Memory B cell (primary cell): ENCODE data around the gene SH3BGRL3.
"Not testable (repeated sequence)": the region's sequence is repeated elsewhere in the genome, so short reads cannot be mapped to it uniquely, and the experiment has no call there.

Experiments
- ATAC-seq: fragments of 150-1000 bp; cut with Tn5 transposase; 2 replicates; pipeline ENCODE4 v1.10.0; 2021; ENCODE audit warnings: low read depth, mild to moderate bottlenecking, moderate library complexity
- DNase-seq, 2 donors: peaks; one replicate each; pipeline ENCODE4 v3.0.0; 2022; ENCODE audit warnings: low spot score in 2 of 2
- H3K27ac Mint-ChIP-seq: one replicate; pipeline ENCODE4 v1.8.0; 2022; ENCODE audit warnings: mild to moderate bottlenecking, moderate library complexity, mixed read lengths
- H3K27me3 Mint-ChIP-seq: one replicate; pipeline ENCODE4 v1.8.0; 2022; ENCODE audit warnings: mixed read lengths
- H3K36me3 Mint-ChIP-seq: one replicate; pipeline ENCODE4 v1.8.0; 2022; ENCODE audit warnings: mild to moderate bottlenecking, mixed read lengths
- H3K4me1 Mint-ChIP-seq: one replicate; pipeline ENCODE4 v1.8.0; 2022; ENCODE audit warnings: mixed read lengths
- H3K4me3 Mint-ChIP-seq: one replicate; pipeline ENCODE4 v1.8.0; 2022; ENCODE audit warnings: mild to moderate bottlenecking, moderate library complexity, mixed read lengths
- H3K9me3 Mint-ChIP-seq: one replicate; pipeline ENCODE4 v1.8.0; 2022; ENCODE audit warnings: mixed read lengths

Gene SH3BGRL3

DNA sequence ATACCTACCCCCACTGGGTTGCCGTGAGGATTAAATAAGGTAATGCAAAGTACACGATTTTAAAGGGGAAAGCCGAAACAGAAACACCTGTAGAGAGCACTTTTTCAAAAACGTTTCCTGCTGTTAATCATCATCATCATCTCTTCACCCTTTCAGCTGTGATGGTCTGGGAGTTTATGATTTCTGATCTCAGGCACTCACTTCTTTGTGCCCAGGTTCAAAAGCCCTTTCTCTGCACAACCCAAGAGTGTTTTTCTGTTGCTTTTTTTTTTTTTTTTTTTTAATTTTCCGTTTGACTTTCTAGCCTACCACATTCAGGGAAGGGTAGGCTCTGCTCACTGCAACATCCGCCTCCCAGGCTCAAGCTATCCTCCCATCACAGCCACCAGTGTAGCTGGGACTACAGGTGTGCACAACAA is 27.5 kb downstream of the SH3BGRL3 start:
- no peak for ATAC-seq
- Mint-ChIP-seq H3K27me3 (no peaks in the 10 kb centered on the region), H3K9me3 (no peaks in the 10 kb centered on the region), H3K4me1 (peaks cover 25% of the 10 kb centered on the region), H3K36me3 (peaks cover 1% of the 10 kb centered on the region), H3K27ac (peak overlapping the region; percentile 96), H3K4me3 (peak overlapping the region; percentile 97)
- no peak for DNase-seq

DNA sequence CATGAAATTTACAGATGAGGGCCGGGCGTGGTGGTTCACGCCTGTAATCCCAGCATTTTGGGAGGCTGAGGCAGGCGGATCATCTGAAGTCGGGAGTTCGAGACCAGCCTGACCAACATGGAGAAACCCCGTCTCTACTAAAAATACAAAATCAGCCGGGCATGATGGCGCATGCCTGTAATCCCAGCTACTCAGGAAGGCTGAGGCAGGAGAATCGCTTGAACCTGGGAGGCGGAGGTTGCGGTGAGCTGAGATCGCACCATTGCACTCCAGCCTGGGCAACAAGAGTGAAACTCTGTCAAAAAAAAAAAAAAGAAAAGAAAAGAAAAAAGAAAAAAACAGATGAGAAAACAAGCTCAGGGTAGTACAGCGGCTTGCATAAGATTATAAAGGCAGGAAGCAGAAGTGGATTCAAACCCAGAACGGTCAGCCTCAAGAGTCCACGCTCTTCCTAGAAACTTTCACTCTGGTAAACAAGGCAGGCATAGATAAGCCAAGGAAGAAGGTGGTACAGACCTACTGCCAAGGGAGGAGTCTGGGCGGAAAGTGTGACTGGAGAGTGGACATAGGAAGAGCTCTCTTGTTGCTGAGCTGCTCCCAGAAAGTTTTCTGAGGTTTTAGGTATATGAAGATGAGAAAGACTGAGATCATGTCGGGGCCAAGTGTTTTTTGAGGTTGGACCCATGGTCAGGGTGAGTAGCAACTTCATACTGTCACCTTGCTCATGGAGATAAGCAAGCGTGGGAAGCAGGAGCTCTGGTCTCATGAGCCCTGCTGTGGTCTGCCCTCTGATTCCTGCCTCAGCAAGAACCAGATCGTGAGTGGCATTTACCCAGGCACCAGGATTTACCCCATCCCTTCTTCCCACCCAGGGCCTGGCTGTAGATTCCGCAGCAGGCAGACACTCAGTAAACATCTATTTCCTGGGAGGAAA is 28.3 kb downstream of the SH3BGRL3 start:
- peak overlapping the region; percentile 96 for H3K27ac Mint-ChIP-seq
- ATAC-seq, H3K9me3 Mint-ChIP-seq, H3K4me3 Mint-ChIP-seq, H3K27me3 Mint-ChIP-seq, DNase-seq, H3K36me3 Mint-ChIP-seq: not testable (repeated sequence)
- peaks cover 29% of the 10 kb centered on the region for H3K4me1 Mint-ChIP-seq

DNA sequence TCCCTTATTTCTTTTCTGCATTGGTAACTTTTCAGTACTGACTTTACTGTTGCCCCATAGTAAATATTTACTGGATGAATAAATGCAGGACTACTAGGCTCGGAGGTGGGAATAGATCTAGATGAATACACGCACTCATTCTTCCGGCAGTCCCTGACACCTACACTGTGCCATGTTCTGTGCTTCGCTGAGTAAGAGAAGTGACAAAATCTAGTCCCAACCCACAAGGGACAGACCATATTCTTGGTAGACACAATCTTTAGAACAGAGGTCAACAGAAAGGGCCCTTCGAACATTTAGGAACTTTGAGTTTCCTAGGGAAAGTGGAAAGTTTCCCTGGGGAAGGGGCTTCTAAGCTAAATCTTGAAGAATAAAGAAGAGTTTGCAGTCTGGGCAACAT is 34.6 kb downstream of the SH3BGRL3 start:
- Mint-ChIP-seq H3K27me3 (no peaks in the 10 kb centered on the region), H3K27ac (peak overlapping the region; percentile 81), H3K9me3 (peaks cover 3% of the 10 kb centered on the region), H3K36me3 (peaks cover 15% of the 10 kb centered on the region), H3K4me1 (peaks cover 44% of the 10 kb centered on the region), H3K4me3 (peak overlapping the region; percentile 69)
- DNase-seq = no peak
- ATAC-seq = no peak

DNA sequence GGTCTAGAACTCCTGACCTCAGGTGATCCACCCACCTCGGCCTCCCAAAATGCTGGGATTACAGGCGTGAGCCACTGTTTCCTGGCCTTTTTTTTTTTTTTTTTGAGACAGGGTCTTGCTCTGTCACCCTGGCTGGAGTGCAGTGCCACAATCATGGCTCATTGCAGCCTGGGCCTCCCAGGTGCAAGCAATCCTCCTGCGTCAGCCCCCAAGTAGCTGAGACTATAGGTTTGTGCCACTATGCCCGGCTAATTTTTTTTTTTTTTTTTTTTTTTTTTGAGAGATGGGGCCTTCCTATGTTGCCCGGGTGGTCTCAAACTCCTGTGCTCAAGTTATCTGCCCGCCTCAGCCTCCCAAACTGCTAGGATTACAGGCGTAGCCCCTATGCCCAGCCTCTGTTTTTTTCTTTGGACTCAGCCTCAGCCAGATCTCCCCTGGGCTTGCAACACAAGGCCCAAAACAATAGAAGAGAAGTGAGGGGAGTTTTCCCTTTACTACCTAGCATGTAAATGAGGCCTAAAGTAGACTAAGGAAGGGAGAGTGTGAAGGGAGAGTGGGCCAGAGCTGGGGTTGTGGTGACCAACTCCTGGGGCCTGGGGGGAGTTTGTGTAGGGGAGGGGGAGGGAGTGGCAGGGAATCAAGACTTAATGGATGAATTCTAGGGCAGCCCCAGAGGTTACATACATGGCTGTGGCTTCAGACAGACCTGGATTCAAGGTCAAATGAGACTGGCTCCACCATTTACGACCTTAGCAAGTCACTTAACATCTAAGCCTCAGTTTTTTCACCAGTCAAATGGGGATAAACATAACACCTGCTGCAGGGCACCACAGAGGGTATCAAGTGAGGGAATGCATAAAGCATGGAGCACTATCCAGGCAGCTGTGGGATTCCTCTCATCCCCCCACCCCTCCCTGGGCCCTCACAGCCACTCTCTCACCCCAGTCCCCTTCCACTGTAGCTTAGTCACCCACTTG is 36.3 kb downstream of the SH3BGRL3 start:
- Mint-ChIP-seq H3K4me3 (peak overlapping the region; percentile 69), H3K27ac (peak overlapping the region; percentile 81), H3K36me3 (peaks cover 19% of the 10 kb centered on the region), H3K27me3 (no peaks in the 10 kb centered on the region), H3K9me3 (peaks cover 3% of the 10 kb centered on the region), H3K4me1 (peaks cover 51% of the 10 kb centered on the region)
- DNase-seq = no peak
- ATAC-seq = peak; percentile 16

DNA sequence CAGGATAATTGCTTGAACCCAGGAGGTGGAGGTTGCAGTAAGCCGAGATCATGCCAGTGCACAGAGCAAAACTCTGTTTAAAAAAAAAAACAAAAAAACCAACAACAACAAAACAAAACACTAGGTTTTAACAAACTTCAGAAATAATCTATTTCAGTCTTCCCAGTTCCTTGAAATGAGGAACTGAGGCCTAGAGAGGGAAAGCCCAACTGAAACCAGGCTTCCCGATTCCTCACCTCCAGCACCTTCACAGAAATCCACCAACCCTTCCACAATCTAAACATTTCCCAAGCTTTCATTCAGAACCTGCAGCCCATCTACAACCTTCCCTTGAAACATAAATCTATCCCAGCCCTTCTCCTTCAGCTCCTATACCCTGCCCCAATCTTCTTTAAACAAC is 37.3 kb downstream of the SH3BGRL3 start:
- H3K4me1 Mint-ChIP-seq = peaks cover 52% of the 10 kb centered on the region
- peak overlapping the region; percentile 81 for H3K27ac Mint-ChIP-seq
- peaks cover 3% of the 10 kb centered on the region for H3K9me3 Mint-ChIP-seq
- H3K27me3 Mint-ChIP-seq = no peaks in the 10 kb centered on the region
- DNase-seq (no peak), ATAC-seq (no peak)
- peak overlapping the region; percentile 96 for H3K4me3 Mint-ChIP-seq
- H3K36me3 Mint-ChIP-seq = peaks cover 23% of the 10 kb centered on the region

DNA sequence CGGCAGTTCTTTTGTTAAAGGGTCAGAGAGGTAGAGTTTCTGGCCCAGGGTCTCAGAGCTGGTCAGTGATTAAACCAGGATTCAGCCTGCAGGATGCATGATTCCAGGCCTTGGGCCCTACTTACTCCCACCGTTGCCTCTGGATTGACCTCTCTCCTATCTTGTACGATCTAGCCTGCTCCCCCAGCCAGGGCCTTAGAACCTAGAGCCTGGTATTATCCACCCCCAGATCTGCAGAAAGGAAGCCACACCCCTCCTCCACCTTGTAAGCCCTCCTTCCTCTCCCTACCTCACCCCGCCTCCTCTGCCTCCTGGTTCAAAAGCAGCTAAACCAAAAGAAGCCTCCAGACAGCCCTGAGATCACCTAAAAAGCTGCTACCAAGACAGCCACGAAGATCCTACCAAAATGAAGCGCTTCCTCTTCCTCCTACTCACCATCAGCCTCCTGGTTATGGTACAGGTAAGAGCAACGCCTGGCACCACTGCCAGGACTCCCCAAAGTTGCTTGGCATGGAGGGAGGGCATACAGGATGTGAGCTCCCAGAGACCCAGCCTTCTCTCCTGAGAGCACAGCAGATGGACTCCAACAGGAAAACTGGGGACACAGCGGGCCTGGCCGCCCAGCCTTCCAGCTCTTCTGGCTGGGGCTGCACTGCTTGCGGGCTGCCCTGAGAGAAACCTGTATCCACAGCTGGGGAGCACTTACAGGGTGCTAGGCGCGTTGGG is 37.9 kb downstream of the SH3BGRL3 start, which contains the start of gene CD52:
Gene CD52, plus strand, starts transcription at position 347 of the 726 bp plus-strand sequence. Its CDS starts 60 bp downstream, at position 407.
- H3K27me3 Mint-ChIP-seq = no peaks in the 10 kb centered on the region
- ATAC-seq (peak; percentile 66), DNase-seq (peak; percentile 30 to 60)
- peak within 1 kb of the TSS; percentile 96 for H3K4me3 Mint-ChIP-seq
- H3K27ac Mint-ChIP-seq = peak within 1 kb of the TSS; percentile 81
- peaks cover 57% of the 10 kb centered on the region for H3K4me1 Mint-ChIP-seq
- H3K36me3 Mint-ChIP-seq = peaks cover 25% of the 10 kb centered on the region
- peaks cover 3% of the 10 kb centered on the region for H3K9me3 Mint-ChIP-seq

DNA sequence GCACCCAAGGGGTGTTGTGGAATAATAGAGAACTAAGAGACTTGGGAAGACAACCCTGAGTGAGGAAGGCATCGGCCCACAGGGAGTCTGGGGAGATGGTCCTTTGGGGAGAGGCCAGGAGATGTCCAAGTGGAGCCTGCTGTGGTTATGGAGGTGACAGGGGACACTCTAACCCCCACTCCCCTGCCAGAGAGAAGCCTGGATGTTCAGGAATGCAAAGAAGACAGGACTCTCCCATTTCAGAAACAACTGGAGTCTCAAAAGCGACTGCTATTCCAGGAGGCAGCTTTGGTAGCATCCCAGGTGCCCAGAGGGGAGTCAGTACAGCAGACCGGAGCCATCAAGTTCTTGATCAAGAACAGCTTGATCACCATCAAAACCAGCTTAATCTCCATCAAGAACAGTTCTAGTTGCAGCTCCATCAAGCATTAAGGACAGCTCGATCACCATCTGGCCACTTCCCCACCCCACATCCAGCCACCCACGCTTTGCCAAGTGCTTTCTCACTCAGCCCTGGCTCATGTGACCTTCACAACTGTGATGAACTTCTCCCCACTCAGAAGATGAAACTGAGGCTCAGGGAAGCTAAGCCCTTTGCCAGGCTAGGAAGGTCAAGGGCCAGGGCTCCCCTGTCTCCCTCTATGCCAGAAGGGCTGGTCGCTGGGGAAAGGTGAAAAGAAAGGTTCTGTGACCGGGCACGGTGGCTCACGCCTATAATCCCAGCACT is 38.6 kb downstream of the SH3BGRL3 start:
- Mint-ChIP-seq H3K9me3 (peaks cover under 1% of the 10 kb centered on the region), H3K27me3 (no peaks in the 10 kb centered on the region), H3K27ac (peak overlapping the region; percentile 81), H3K36me3 (peaks cover 29% of the 10 kb centered on the region), H3K4me1 (peaks cover 57% of the 10 kb centered on the region), H3K4me3 (peak overlapping the region; percentile 96)
- ATAC-seq (no peak), DNase-seq (no peak)

DNA sequence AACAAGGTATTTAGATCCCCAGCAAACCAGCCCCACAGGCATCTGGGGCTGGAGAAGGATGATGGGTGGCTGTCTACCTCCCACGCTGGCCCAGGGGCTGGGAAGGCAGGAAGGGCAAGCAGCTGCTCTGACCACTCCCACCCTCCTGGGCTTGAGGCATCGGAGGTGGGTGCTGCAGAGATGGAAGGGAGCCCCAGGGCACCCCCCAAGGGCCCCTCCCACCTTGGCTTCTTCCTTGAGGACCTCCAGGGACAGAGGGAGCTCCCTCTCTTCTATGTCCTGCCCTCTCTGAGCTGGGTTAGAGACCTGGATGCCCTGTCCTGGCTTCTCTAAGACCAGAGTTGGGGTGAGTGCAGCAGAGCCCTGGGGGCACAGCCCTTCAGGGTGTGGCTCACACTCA is 41.0 kb downstream of the SH3BGRL3 start:
- peak; percentile 7 for ATAC-seq

DNA sequence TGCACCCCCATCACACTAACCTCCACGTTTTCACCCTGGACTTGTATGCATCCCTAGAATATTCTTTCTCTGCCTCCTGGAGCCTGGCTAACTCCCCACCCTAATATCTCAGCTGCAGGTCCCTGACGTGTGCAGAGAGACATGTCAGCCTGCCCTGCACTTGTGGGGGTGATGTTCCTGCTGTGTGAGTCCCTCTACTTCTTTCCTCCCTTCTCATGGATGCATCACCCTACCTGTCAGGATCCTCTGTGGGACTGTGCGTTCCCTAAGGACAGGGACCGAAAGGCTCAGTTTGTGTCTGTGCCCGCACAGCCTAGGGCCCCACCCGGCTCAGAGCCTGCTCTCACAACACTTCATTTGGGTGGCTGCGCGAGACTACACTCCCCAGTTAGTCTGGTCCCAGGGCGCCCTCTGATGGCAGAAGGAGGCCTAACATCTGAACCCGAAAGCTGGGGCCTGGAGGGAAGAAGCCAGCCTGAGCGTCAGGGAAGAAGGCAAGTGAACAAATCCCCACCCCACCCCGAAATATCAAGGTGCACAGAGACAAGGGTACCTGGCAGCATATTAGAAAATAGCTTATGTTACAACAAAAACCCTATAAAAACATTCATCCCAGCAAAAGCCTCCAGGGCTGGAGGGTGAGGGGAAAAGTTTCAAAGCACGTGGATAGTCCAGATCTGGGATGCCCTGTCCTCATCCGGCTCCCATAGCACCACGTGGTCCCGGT is 41.6 kb downstream of the SH3BGRL3 start:
- peak overlapping the region; percentile 32 for H3K27ac Mint-ChIP-seq
- peaks cover 35% of the 10 kb centered on the region for H3K36me3 Mint-ChIP-seq
- peaks cover 40% of the 10 kb centered on the region for H3K4me1 Mint-ChIP-seq
- ATAC-seq (peak; percentile 77), DNase-seq (peak; percentile 96 to 99)
- H3K9me3 Mint-ChIP-seq = no peaks in the 10 kb centered on the region
- H3K27me3 Mint-ChIP-seq = no peaks in the 10 kb centered on the region
- H3K4me3 Mint-ChIP-seq = peak overlapping the region; percentile 93

More for the DNA sequence above, 41.0 kb downstream of the SH3BGRL3 start:
- Mint-ChIP-seq H3K4me1 (peaks cover 45% of the 10 kb centered on the region), H3K27ac (peak overlapping the region; percentile 81), H3K36me3 (peaks cover 35% of the 10 kb centered on the region), H3K27me3 (no peaks in the 10 kb centered on the region), H3K9me3 (no peaks in the 10 kb centered on the region), H3K4me3 (peak overlapping the region; percentile 96)
- DNase-seq = no peak

DNA sequence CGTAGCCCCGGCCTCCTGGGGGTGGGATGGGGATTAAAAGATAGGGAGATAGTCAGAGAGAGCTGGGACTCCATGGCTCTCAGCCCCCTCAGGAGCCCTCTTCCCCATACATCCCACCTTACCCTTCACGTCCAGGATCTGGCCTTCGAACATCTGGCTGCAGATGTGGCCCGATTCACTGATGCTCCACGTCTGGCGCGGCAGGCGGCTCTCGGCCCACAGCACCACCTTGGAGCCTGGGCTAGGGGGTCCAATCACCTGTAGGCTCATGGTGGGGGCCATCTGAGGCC is 42.1 kb downstream of the SH3BGRL3 start:
- no peaks in the 10 kb centered on the region for H3K9me3 Mint-ChIP-seq
- no peak overlapping the region for H3K27ac Mint-ChIP-seq
- ATAC-seq (no peak), DNase-seq (no peak)
- H3K36me3 Mint-ChIP-seq = peaks cover 35% of the 10 kb centered on the region
- peaks cover 36% of the 10 kb centered on the region for H3K4me1 Mint-ChIP-seq
- no peak overlapping the region for H3K4me3 Mint-ChIP-seq
- no peaks in the 10 kb centered on the region for H3K27me3 Mint-ChIP-seq

DNA sequence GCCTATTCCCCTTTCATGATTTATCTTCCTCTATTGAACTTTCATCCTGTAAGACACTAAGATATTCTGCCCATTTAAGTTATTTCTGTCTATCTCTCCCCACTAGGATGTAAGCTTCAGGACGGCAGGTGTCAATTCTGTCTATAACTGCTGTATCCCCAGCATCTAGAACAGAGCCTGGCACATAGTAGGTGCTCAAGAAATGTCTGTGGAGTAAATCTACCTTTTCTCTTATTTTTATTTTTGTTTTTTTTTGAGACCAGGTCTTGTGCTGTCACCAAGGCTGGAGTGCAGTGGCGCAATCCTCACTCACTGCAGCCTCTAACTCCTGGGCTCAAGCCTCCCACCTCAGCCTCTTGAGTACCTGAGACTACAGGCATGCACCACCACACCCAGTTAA is 43.5 kb downstream of the SH3BGRL3 start:
- no peak for ATAC-seq
- Mint-ChIP-seq H3K9me3 (no peaks in the 10 kb centered on the region), H3K4me3 (no peak overlapping the region), H3K36me3 (peaks cover 28% of the 10 kb centered on the region), H3K27ac (peak overlapping the region; percentile 26), H3K4me1 (peaks cover 29% of the 10 kb centered on the region), H3K27me3 (no peaks in the 10 kb centered on the region)
- no peak for DNase-seq

DNA sequence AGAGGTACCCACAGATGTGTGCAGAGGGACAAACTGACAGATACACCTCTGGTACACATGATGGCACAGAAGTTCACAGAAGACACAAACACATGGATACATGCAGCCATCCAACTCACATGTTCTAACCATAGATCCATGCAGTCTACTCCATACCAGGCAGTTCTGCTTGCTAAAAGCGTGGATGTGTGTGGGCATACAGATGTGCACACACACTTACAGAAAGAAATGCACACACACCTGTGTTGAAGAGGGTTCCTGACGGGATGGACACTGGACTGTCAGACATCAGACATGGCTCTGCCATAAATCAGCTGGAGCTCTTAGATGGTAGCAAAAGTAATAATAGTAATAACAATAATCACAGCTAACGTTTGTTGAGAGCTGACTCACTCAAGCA is 44.7 kb downstream of the SH3BGRL3 start:
- H3K27ac Mint-ChIP-seq = peak overlapping the region; percentile 61
- H3K4me3 Mint-ChIP-seq = no peak overlapping the region
- no peaks in the 10 kb centered on the region for H3K9me3 Mint-ChIP-seq

More for the DNA sequence above, 44.7 kb downstream of the SH3BGRL3 start:
- DNase-seq (no peak), ATAC-seq (no peak)
- Mint-ChIP-seq H3K4me1 (peaks cover 29% of the 10 kb centered on the region), H3K36me3 (peaks cover 21% of the 10 kb centered on the region), H3K27me3 (no peaks in the 10 kb centered on the region)
